Trophoblast cell (in vitro differentiated cells and primary cell): ENCODE data around the gene ZNF746.

Source experiments
- DNase-seq, 2 donors: peaks; one replicate each; pipeline ENCODE4 v3.0.0-alpha.2; 2016
- H2AFZ ChIP-seq: 2 replicates; pipeline ENCODE4 v1.6.1; 2013; ENCODE audit warnings: low read length, moderate library complexity, mild to moderate bottlenecking; ENCODE audit not compliant: insufficient read depth, poor library complexity
- H2AK5ac ChIP-seq: 2 replicates; pipeline ENCODE4 v1.6.1; 2013; ENCODE audit warnings: mild to moderate bottlenecking, low read length
- H2BK120ac ChIP-seq: 2 replicates; pipeline ENCODE4 v1.6.1; 2013; ENCODE audit warnings: low read length, mild to moderate bottlenecking, moderate library complexity; ENCODE audit not compliant: insufficient read depth, poor library complexity
- H2BK12ac ChIP-seq: 2 replicates; pipeline ENCODE4 v1.6.1; 2013; ENCODE audit warnings: mild to moderate bottlenecking, low read length, moderate library complexity
- H2BK5ac ChIP-seq: 2 replicates; pipeline ENCODE4 v1.6.1; 2013; ENCODE audit warnings: low read length, low read depth, moderate library complexity, mild to moderate bottlenecking; ENCODE audit not compliant: poor library complexity
- H3K14ac ChIP-seq: 2 replicates; pipeline ENCODE4 v1.6.1; 2013; ENCODE audit warnings: mild to moderate bottlenecking, low read length
- H3K18ac ChIP-seq: 2 replicates; pipeline ENCODE4 v1.6.1; 2013; ENCODE audit warnings: mild to moderate bottlenecking, low read length
- H3K23ac ChIP-seq: 2 replicates; pipeline ENCODE4 v1.6.1; 2013; ENCODE audit warnings: low read length
- H3K27ac ChIP-seq: 2 replicates; pipeline ENCODE4 v1.5.1; 2013; ENCODE audit warnings: low read depth, mild to moderate bottlenecking, inconsistent platforms, low read length, moderate library complexity
- H3K27me3 ChIP-seq: 2 replicates; pipeline ENCODE4 v1.6.1; 2013; ENCODE audit warnings: inconsistent platforms, mild to moderate bottlenecking, low read length, moderate library complexity; ENCODE audit not compliant: insufficient read depth
- H3K36me3 ChIP-seq, 2 experiments: 1 replicate in 1 of 2; 2 replicates in 1 of 2; pipeline ENCODE4 v1.6.1; 2013; ENCODE audit warnings: low read length in 2 of 2, mild to moderate bottlenecking in 2 of 2, moderate library complexity in 1 of 2; ENCODE audit not compliant: insufficient read depth in 2 of 2, control insufficient read depth in 1 of 2
- H3K4ac ChIP-seq: 2 replicates; pipeline ENCODE4 v1.6.1; 2013; ENCODE audit warnings: low read depth, mild to moderate bottlenecking, low read length, moderate library complexity
- H3K4me1 ChIP-seq, 2 experiments: 1 replicate in 1 of 2; 2 replicates in 1 of 2; pipeline ENCODE4 v1.6.1; 2013; ENCODE audit warnings: low read length in 2 of 2, mild to moderate bottlenecking in 2 of 2, moderate library complexity in 1 of 2; ENCODE audit not compliant: insufficient read depth in 2 of 2, control insufficient read depth in 1 of 2
- H3K4me2 ChIP-seq: 2 replicates; pipeline ENCODE4 v1.6.1; 2013; ENCODE audit warnings: inconsistent platforms, mild to moderate bottlenecking, low read length, moderate library complexity
- H3K4me3 ChIP-seq: 2 replicates; pipeline ENCODE4 v1.5.1; 2013; ENCODE audit warnings: mild to moderate bottlenecking, low read depth, low read length, inconsistent platforms
- H3K79me1 ChIP-seq: one replicate; pipeline ENCODE4 v1.6.1; 2013; ENCODE audit warnings: low read length
- H3K79me2 ChIP-seq: 2 replicates; pipeline ENCODE4 v1.6.1; 2013; ENCODE audit warnings: low read length, mild to moderate bottlenecking; ENCODE audit not compliant: control insufficient read depth, insufficient read depth, poor library complexity
- H3K9ac ChIP-seq: 2 replicates; pipeline ENCODE4 v1.6.1; 2013; ENCODE audit warnings: mild to moderate bottlenecking, low read length
- H3K9me3 ChIP-seq: 2 replicates; pipeline ENCODE4 v1.6.1; 2013; ENCODE audit warnings: low read depth, mild to moderate bottlenecking, control low read depth, inconsistent platforms, low read length; ENCODE audit not compliant: insufficient read depth
- H4K12ac ChIP-seq: 2 replicates; pipeline ENCODE4 v1.6.1; 2013; ENCODE audit warnings: low read depth, mild to moderate bottlenecking, low read length, moderate library complexity
- H4K8ac ChIP-seq: 2 replicates; pipeline ENCODE4 v1.6.1; 2013; ENCODE audit warnings: low read depth, mild to moderate bottlenecking, low read length, moderate library complexity
- H4K91ac ChIP-seq: one replicate; pipeline ENCODE4 v1.6.1; 2013; ENCODE audit warnings: low read depth, mild to moderate bottlenecking, low read length, moderate library complexity
- WGBS: extraction: QIAGEN DNeasy Blood & Tissue Kit; methylation state at CpG from one replicate; pipeline ENCODE4 v1.1.7; 2013; ENCODE audit warnings: missing lambda C conversion rate; ENCODE audit not compliant: insufficient read length, insufficient coverage; ENCODE audit errors: extremely low coverage; 5-methylcytosine and 5-hydroxymethylcytosine counted together

ZNF746 gene

DNA sequence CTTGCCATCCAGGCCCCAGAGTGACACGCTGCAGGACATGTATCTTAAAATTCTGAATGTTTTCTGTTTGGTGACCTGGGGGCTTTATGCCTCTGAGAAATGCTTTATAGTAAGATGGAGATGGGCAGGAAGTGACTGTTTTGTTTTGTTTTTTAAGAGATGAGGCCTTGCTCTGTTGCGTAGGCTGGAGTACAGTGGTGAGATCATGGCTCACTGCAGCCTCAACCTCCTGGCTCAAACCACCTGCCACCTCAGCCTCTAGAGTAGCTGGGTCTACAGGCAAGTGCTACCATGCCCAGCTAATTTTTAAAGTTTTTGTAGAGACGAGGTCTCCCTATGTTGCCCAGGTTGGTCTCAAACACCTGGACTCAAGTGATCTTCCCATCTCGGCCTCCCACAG, 57.4 kb downstream of the ZNF746 start:
- H3K79me1 ChIP-seq, result no peaks in the 10 kb centered on the region
- no peaks in the 10 kb centered on the region for H3K79me2 ChIP-seq
- H3K4me1 ChIP-seq, result no peaks in the 10 kb centered on the region
- H2BK120ac ChIP-seq, result no peak overlapping the region
- H3K14ac ChIP-seq, result no peak overlapping the region
- no peak overlapping the region for H4K91ac ChIP-seq
- H2BK12ac ChIP-seq, result no peak overlapping the region
- H2BK5ac ChIP-seq, result no peak overlapping the region
- H4K8ac ChIP-seq, result no peak overlapping the region
- no peak overlapping the region for H3K4me3 ChIP-seq
- no peak overlapping the region for H4K12ac ChIP-seq
- no peak overlapping the region for H3K27ac ChIP-seq
- DNase-seq, result no peak
- no peak overlapping the region for H3K23ac ChIP-seq
- H3K4me2 ChIP-seq, result no peak overlapping the region
- no peaks in the 10 kb centered on the region for H3K27me3 ChIP-seq
- H2AK5ac ChIP-seq, result no peak overlapping the region
- H3K9me3 ChIP-seq, result no peaks in the 10 kb centered on the region
- H3K36me3 ChIP-seq, result peaks cover 10 to 12% of the 10 kb centered on the region in 2 experiments
- no peak overlapping the region for H3K4ac ChIP-seq
- H3K9ac ChIP-seq, result no peak overlapping the region
- H3K18ac ChIP-seq, result no peak overlapping the region
- WGBS, result no CpG with 5 or more reads among the region's 4 CpGs
- no peak overlapping the region for H2AFZ ChIP-seq

- Histone ChIP-seq H2BK5ac (no peak overlapping the region), H3K79me1 (no peaks in the 10 kb centered on the region)
- no CpG with 5 or more reads among the region's 15 CpGs for WGBS
Measured at GRCh38 chr7:149436358-149436757, 61.3 kb downstream of the ZNF746 start.

DNA sequence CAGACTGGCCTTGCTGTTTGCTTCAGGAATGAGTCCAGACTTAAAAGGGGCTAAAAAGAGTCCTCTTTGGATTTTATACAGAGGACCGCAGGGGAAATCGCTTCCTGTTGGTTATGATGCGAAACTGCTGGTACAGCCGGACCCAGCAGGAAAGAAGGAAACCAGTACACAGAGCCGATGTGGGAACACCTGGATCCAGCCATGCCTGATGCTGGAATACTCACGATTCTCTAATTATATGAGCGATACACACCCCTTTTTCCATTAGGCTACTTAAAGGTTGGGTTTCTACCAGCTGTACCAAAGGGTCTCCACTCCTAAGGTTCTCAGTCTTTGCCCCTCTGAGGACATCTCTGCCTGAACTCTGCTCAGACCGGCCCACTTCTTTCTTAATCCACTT, 64.5 kb downstream of the ZNF746 start:
- H2BK120ac ChIP-seq, result no peak overlapping the region
- no peaks in the 10 kb centered on the region for H3K27me3 ChIP-seq
- H2AK5ac ChIP-seq, result no peak overlapping the region
- H3K4ac ChIP-seq, result no peak overlapping the region
- no peak overlapping the region for H4K91ac ChIP-seq
- no peaks in the 10 kb centered on the region for H3K4me1 ChIP-seq
- H3K9me3 ChIP-seq, result peaks cover 1% of the 10 kb centered on the region
- H3K9ac ChIP-seq, result no peak overlapping the region
- no peak overlapping the region for H4K12ac ChIP-seq
- H4K8ac ChIP-seq, result no peak overlapping the region
- no CpG with 5 or more reads among the region's 8 CpGs for WGBS
- no peak overlapping the region for H3K14ac ChIP-seq
- no peak overlapping the region for H3K27ac ChIP-seq
- no peaks in the 10 kb centered on the region for H3K79me2 ChIP-seq
- H2BK12ac ChIP-seq, result no peak overlapping the region
- no peak overlapping the region for H3K4me3 ChIP-seq
- H3K36me3 ChIP-seq, result peaks cover 25 to 37% of the 10 kb centered on the region in 2 experiments
- no peak overlapping the region for H3K23ac ChIP-seq
- H3K79me1 ChIP-seq, result no peaks in the 10 kb centered on the region
- no peak overlapping the region for H3K4me2 ChIP-seq
- no peak for DNase-seq
- no peak overlapping the region for H3K18ac ChIP-seq
- H2AFZ ChIP-seq, result no peak overlapping the region
- H2BK5ac ChIP-seq, result no peak overlapping the region

More at GRCh38 chr7:149436358-149436757, 61.3 kb downstream of the ZNF746 start:
- peaks cover 22 to 31% of the 10 kb centered on the region in 2 experiments for H3K36me3 ChIP-seq
- H4K91ac ChIP-seq, result no peak overlapping the region
- H3K79me2 ChIP-seq, result no peaks in the 10 kb centered on the region
- H3K4me3 ChIP-seq, result no peak overlapping the region
- no peak overlapping the region for H4K12ac ChIP-seq
- no peak overlapping the region for H3K9ac ChIP-seq
- H2AFZ ChIP-seq, result no peak overlapping the region
- H3K4ac ChIP-seq, result no peak overlapping the region
- no peaks in the 10 kb centered on the region for H3K4me1 ChIP-seq
- H3K18ac ChIP-seq, result no peak overlapping the region
- peaks cover 1% of the 10 kb centered on the region for H3K9me3 ChIP-seq
- no peak overlapping the region for H3K4me2 ChIP-seq
- no peak overlapping the region for H3K27ac ChIP-seq
- H3K27me3 ChIP-seq, result no peaks in the 10 kb centered on the region
- H4K8ac ChIP-seq, result no peak overlapping the region
- no peak overlapping the region for H2AK5ac ChIP-seq
- H2BK120ac ChIP-seq, result no peak overlapping the region
- no peak overlapping the region for H3K14ac ChIP-seq
- no peak overlapping the region for H2BK12ac ChIP-seq
- no peak overlapping the region for H3K23ac ChIP-seq
- no peak for DNase-seq

DNA sequence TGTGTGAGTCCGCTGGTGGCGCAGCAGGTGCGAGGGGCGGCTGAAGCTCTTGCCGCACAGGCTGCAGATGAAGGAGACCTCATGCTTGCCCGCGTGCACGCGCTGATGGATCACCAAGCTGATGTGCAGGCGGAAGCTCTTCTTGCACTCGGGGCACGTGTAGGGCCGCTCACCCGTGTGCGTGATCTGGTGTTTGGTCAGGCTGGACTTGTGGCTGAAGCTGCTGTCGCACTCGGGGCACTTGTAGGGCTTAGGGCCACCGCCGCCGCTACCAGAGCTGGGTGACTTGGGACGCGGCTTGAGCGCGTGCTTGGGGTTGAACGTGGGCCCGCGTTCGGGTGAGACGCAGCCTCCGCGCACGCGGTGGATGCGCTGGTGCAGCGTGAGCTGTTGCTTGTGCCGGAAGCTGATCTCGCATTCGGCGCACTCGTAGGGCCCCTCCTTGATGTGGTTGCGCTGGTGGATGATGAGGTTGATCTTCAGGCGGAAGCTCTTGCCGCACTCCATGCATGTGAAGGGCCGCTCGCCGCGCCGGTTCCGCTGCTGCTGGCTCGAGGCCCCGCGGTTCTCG, 65.4 kb downstream of the ZNF746 start:
- Histone ChIP-seq H4K91ac (no peak overlapping the region), H2AK5ac (no peak overlapping the region), H3K36me3 (peaks cover 25 to 36% of the 10 kb centered on the region in 2 experiments), H3K9me3 (peaks cover 1% of the 10 kb centered on the region), H3K4me2 (no peak overlapping the region), H2BK12ac (no peak overlapping the region), H3K18ac (no peak overlapping the region), H3K23ac (no peak overlapping the region), H3K79me2 (no peaks in the 10 kb centered on the region), H3K9ac (no peak overlapping the region), H3K14ac (no peak overlapping the region), H2BK5ac (no peak overlapping the region), H2AFZ (no peak overlapping the region), H3K4me3 (no peak overlapping the region), H3K4ac (no peak overlapping the region), H3K27me3 (no peaks in the 10 kb centered on the region), H4K12ac (no peak overlapping the region), H2BK120ac (no peak overlapping the region), H4K8ac (no peak overlapping the region), H3K4me1 (no peaks in the 10 kb centered on the region), H3K27ac (no peak overlapping the region), H3K79me1 (no peaks in the 10 kb centered on the region)
- WGBS, result no CpG with 5 or more reads among the region's 53 CpGs
- no peak for DNase-seq
